ENCODE results near the gene FAN1.
A peak's percentile ranks its signal among the peaks of the same experiment; 100 is the strongest.

FAN1 gene

DNA sequence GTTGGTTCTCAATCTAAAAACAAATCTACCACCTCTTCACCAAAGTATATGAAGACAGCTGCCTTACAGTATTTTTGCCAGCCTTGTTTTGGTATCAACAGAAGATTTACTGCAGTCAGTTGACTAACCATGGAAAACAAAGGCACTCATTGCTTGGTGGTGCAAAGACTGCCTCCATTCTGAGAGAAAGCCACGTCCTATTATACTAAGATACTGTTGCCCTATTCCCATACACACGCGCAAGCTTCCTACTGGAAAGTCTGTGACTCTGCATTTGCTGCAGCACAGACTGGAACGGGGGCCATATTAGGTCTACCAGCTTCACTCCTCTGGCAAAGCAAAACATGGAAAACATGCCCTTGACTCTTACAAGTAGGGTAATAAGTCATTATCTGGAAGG is 69.7 kb downstream of the FAN1 start:
- TF ChIP-seq, protein P1, sequence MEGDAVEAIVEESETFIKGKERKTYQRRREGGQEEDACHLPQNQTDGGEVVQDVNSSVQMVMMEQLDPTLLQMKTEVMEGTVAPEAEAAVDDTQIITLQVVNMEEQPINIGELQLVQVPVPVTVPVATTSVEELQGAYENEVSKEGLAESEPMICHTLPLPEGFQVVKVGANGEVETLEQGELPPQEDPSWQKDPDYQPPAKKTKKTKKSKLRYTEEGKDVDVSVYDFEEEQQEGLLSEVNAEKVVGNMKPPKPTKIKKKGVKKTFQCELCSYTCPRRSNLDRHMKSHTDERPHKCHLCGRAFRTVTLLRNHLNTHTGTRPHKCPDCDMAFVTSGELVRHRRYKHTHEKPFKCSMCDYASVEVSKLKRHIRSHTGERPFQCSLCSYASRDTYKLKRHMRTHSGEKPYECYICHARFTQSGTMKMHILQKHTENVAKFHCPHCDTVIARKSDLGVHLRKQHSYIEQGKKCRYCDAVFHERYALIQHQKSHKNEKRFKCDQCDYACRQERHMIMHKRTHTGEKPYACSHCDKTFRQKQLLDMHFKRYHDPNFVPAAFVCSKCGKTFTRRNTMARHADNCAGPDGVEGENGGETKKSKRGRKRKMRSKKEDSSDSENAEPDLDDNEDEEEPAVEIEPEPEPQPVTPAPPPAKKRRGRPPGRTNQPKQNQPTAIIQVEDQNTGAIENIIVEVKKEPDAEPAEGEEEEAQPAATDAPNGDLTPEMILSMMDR (conservative IDR thresholded peaks at IDR 0.05; ENCODE audit: low read length) = no peak
- no peak for DNase-seq (ENCODE audit: low read depth)
- no peak overlapping the region for H3K4me3 ChIP-seq (ENCODE audit: low read length)

DNA sequence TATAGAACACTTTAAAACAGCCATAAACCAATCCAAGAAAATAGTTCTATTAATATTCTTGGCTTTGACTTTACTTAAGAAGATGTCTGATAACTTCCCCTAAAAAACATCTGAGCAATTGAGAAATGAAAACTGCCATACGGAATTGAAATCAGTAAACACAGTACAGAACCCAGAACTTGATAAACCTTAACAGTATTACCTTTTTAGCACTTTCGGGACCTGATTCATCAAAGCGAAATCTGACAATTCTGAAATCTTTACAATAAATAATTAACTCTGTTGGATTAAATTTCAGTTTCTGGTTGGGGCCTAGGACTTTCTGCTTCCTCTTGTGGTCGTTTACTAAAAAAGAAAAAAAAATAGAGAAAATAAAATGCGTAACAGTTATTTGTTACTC is 70.4 kb downstream of the FAN1 start:
- no peak overlapping the region for H3K4me3 ChIP-seq (ENCODE audit: low read length)
- TF ChIP-seq, protein P1 (conservative IDR thresholded peaks at IDR 0.05; ENCODE audit: low read length) = no peak
- DNase-seq (ENCODE audit: low read depth) = no peak

GRCh38 chr15:30978328-30978727 is 74.6 kb downstream of the FAN1 start:
- DNase-seq (ENCODE audit: low read depth) = no peak
- H3K4me3 ChIP-seq (ENCODE audit: low read length) = no peak overlapping the region
- TF ChIP-seq, protein P1 (conservative IDR thresholded peaks at IDR 0.05; ENCODE audit: low read length) = no peak

- TF ChIP-seq, protein P1 (conservative IDR thresholded peaks at IDR 0.05; ENCODE audit: low read length) = no peak
- DNase-seq (ENCODE audit: low read depth) = no peak
- no peak overlapping the region for H3K4me3 ChIP-seq (ENCODE audit: low read length)
Measured at GRCh38 chr15:30979457-30979856, 75.7 kb downstream of the FAN1 start.

- no peak overlapping the region for H3K4me3 ChIP-seq (ENCODE audit: low read length)
- TF ChIP-seq, protein P1 (conservative IDR thresholded peaks at IDR 0.05; ENCODE audit: low read length) = no peak
- DNase-seq (ENCODE audit: low read depth) = no peak
Measured at GRCh38 chr15:30984118-30984517, 80.4 kb downstream of the FAN1 start.

- no peak overlapping the region for H3K4me3 ChIP-seq (ENCODE audit: low read length)
- TF ChIP-seq, protein P1 (conservative IDR thresholded peaks at IDR 0.05; ENCODE audit: low read length) = no peak
- DNase-seq (ENCODE audit: low read depth) = no peak
Measured at GRCh38 chr15:30984542-30984941, 80.8 kb downstream of the FAN1 start.

- TF ChIP-seq, protein P1 (conservative IDR thresholded peaks at IDR 0.05; ENCODE audit: low read length) = no peak
- peak; percentile 59 for DNase-seq (ENCODE audit: low read depth)
- no peak overlapping the region for H3K4me3 ChIP-seq (ENCODE audit: low read length)
Measured at GRCh38 chr15:30985081-30985531, 81.4 kb downstream of the FAN1 start.
